Testis (tissue), 2 donors: ENCODE data around the gene ATP13A2.
A peak's percentile ranks its signal among the peaks of the same experiment; 100 is the strongest.

ENCODE experiments used
- CTCF ChIP-seq, 3 experiments: fragments of 450-650 bp in 2 of 3; fragments of 200-600 bp in 1 of 3; sonication (generic) in 1 of 3; IDR thresholded peaks; one replicate each; pipeline ENCODE4 v1.5.1; 2016 to 2019; ENCODE audit warnings: antibody characterized with exemption in 3 of 3, mild to moderate bottlenecking in 2 of 3, moderate library complexity in 1 of 3
- POLR2A ChIP-seq: fragments of 450-650 bp; IDR thresholded peaks from one replicate; pipeline ENCODE4 v1.6.1; 2017; ENCODE audit warnings: antibody characterized with exemption, mild to moderate bottlenecking, moderate library complexity

DNA sequence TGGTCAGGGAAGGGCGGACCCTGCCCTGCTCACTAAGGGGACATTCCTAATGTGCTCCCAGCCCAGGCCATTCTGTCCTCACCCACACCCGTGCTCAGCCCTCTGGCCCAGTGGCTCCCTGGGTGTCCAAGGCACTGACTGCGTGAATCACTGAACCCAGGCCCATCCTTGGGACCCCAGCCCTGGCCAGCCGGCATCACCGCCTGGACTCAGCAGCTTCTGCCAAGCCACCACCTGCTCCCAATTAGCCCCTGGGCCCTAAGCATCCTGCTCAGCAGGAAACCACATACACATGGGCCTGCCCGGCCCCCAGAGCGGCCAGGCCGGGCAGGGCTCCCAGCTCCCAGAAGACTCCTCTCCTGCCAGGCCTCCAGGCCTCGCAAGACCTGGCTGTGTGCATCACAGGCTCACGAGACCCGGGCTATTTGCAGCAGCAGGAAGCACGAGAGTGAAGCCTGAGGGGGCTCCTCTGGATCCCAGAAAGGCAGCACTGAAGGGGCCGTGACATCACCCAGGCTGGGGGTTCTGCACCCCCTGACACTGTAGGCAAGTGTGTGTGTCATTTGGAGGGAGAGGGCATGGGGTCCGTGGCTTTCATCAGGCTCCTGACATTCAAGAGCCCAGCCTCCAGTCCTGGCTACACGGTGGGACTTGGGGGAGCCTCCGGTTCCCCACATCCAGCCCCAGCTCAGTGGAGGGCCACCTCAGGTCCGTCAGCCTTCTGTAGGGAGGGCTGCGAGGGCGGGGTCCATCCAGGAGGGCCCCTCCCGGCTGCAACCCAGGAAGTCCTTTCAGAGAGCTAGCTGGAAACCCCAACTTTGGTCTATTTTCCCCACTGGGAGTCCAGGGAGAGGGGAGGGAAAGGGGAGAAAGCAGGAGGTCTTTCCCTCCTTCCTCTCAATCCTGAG, 32.9 kb downstream of the ATP13A2 start:
- TF ChIP-seq CTCF (IDR thresholded peaks at IDR 0.05) (no peak), POLR2A (peak; percentile 27)
